GM12892 (cell line): Measurements from ENCODE around the gene AMER3.

Experiments
- POLR2A ChIP-seq: IDR thresholded peaks from 2 replicates; pipeline ENCODE4 v1.6.1; 2011; ENCODE audit warnings: low read depth, low read length, control low read depth
- POLR2AphosphoS5 ChIP-seq: IDR thresholded peaks from 2 replicates; pipeline ENCODE4 v1.6.1; 2011; ENCODE audit warnings: low read depth, low read length, control low read depth

DNA sequence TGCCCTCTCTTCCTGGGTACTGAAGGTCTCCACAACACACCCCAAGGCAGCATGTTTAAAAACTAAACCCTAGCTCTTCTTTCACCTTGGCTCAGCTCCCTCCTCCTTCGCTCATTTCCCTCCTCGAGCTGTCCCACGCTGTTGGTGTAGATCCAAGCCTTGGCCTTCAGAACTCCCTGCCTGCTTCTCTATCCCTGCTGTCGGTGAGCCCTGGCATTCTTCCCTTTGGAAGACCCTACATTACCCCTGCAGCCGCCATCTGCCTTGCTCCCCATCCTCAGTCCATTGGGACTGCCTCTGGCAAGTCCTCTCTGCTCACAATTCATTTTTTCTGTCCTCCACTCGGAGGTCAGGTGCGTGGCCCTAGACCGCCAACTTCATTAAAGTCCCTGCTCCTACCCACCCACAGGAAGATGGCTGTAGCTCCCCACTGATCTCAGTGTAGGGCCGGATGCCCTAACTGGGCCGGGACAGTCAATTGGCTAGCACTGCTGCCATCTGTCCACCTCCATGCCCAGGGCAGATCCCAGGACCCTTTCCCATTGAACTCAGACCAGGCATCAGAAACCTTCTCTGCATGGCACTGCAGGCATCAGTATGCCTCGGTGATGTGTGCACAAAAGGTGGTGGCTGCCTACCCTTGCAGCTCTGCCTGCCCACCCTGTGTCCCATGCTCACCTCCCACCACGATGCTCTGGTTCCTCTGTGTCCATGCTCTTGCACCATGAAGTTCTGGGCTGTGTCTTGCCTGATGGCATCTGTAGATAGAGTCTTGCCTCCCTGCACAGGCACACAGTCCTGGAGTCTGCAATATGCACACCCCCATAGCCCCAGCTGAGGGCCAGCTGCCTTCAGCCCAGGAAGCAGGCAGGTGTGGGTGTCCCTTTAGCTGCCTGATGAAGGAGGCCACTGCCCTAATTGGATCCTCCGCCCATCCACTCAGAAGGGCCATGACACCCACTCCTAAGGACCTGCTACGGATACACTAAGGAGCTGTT is 5.7 kb downstream of the AMER3 start:
- no peak for TF ChIP-seq POLR2A
- TF ChIP-seq POLR2AphosphoS5: no peak
